H9 (cell line): ENCODE results near the gene CRYBG2. TPM values are rescaled to one million over a fixed set of nuclear protein-coding genes. Genes with fewer than 3 reads are reported as not detected.

ENCODE experiments used
- DNase-seq: peaks from one replicate; pipeline ENCODE4 v3.0.0-alpha.2; 2017
- H2AFZ ChIP-seq: one replicate; pipeline ENCODE4 v1.6.1; 2013; ENCODE audit warnings: mild to moderate bottlenecking, low read length, control low read depth, moderate library complexity
- H2AK5ac ChIP-seq: 2 replicates; pipeline ENCODE4 v1.6.1; 2013; ENCODE audit warnings: low read length, control low read depth, mixed read lengths; ENCODE audit not compliant: insufficient read length
- H2BK120ac ChIP-seq: one replicate; pipeline ENCODE4 v1.6.1; 2013; ENCODE audit warnings: low read depth, mild to moderate bottlenecking, low read length, control low read depth, inconsistent platforms; ENCODE audit not compliant: poor library complexity, severe bottlenecking
- H2BK12ac ChIP-seq: 2 replicates; pipeline ENCODE4 v1.6.1; 2013; ENCODE audit warnings: low read length, control low read depth, mixed read lengths, low read depth; ENCODE audit not compliant: insufficient read length
- H2BK15ac ChIP-seq: 2 replicates; pipeline ENCODE4 v1.6.1; 2013; ENCODE audit warnings: low read depth, low read length, control low read depth
- H2BK20ac ChIP-seq: one replicate; pipeline ENCODE4 v1.6.1; 2013; ENCODE audit warnings: low read depth, mild to moderate bottlenecking, low read length, control low read depth, inconsistent platforms; ENCODE audit not compliant: poor library complexity, severe bottlenecking
- H2BK5ac ChIP-seq: 2 replicates; pipeline ENCODE4 v1.6.1; 2013; ENCODE audit warnings: low read length, control low read depth, mixed read lengths; ENCODE audit not compliant: insufficient read length
- H3K14ac ChIP-seq: 2 replicates; pipeline ENCODE4 v1.6.1; 2013; ENCODE audit warnings: low read length, control low read depth; ENCODE audit not compliant: insufficient read depth
- H3K18ac ChIP-seq: 2 replicates; pipeline ENCODE4 v1.6.1; 2013; ENCODE audit warnings: low read depth, mild to moderate bottlenecking, mixed read lengths, low read length, control low read depth; ENCODE audit not compliant: insufficient read length
- H3K23ac ChIP-seq: 2 replicates; pipeline ENCODE4 v1.6.1; 2013; ENCODE audit warnings: low read length, control low read depth, mixed read lengths, low read depth; ENCODE audit not compliant: insufficient read length
- H3K23me2 ChIP-seq: 2 replicates; pipeline ENCODE4 v1.6.1; 2013; ENCODE audit warnings: low read depth, mild to moderate bottlenecking, mixed read lengths, low read length, control low read depth; ENCODE audit not compliant: insufficient read length, poor library complexity, severe bottlenecking
- H3K27ac ChIP-seq: 2 replicates; pipeline ENCODE4 v1.5.1; 2013; ENCODE audit warnings: low read length, control low read depth, mixed read lengths, low read depth; ENCODE audit not compliant: insufficient read length
- H3K27me3 ChIP-seq: 2 replicates; pipeline ENCODE4 v1.6.1; 2013; ENCODE audit warnings: low read length, control low read depth, inconsistent platforms; ENCODE audit not compliant: insufficient read depth
- H3K4ac ChIP-seq: 2 replicates; pipeline ENCODE4 v1.6.1; 2013; ENCODE audit warnings: low read depth, mild to moderate bottlenecking, control low read depth, inconsistent platforms, low read length, moderate library complexity
- H3K4me1 ChIP-seq: 2 replicates; pipeline ENCODE4 v1.6.1; 2013; ENCODE audit warnings: low read length, control low read depth, inconsistent platforms; ENCODE audit not compliant: insufficient read depth
- H3K4me2 ChIP-seq: 2 replicates; pipeline ENCODE4 v1.6.1; 2013; ENCODE audit warnings: low read length, control low read depth, mixed read lengths; ENCODE audit not compliant: insufficient read length, insufficient read depth
- H3K56ac ChIP-seq: 2 replicates; pipeline ENCODE4 v1.6.1; 2013; ENCODE audit warnings: low read depth, mild to moderate bottlenecking, mixed read lengths, low read length, control low read depth; ENCODE audit not compliant: insufficient read length
- H3K79me1 ChIP-seq: 2 replicates; pipeline ENCODE4 v1.6.1; 2013; ENCODE audit warnings: low read depth, mild to moderate bottlenecking, moderate library complexity, low read length, control low read depth, inconsistent platforms; ENCODE audit not compliant: insufficient read depth, poor library complexity, severe bottlenecking
- H3K79me2 ChIP-seq: 2 replicates; pipeline ENCODE4 v1.6.1; 2013; ENCODE audit warnings: low read length, control low read depth, inconsistent platforms; ENCODE audit not compliant: insufficient read depth
- H3K9ac ChIP-seq: 2 replicates; pipeline ENCODE4 v1.6.1; 2013; ENCODE audit warnings: low read length, control low read depth, mixed read lengths; ENCODE audit not compliant: insufficient read length; ENCODE audit errors: extremely low read depth
- H3K9me3 ChIP-seq: one replicate; pipeline ENCODE4 v1.6.1; 2013; ENCODE audit warnings: low read depth, low read length, inconsistent platforms; ENCODE audit not compliant: control insufficient read depth
- H3T11ph ChIP-seq: one replicate; pipeline ENCODE4 v1.6.1; 2013; ENCODE audit warnings: mild to moderate bottlenecking, low read length, control low read depth, inconsistent platforms
- H4K20me1 ChIP-seq: one replicate; pipeline ENCODE4 v1.6.1; 2013; ENCODE audit not compliant: control insufficient read depth, insufficient read length, insufficient read depth
- H4K5ac ChIP-seq: 2 replicates; pipeline ENCODE4 v1.6.1; 2013; ENCODE audit warnings: low read depth, mild to moderate bottlenecking, mixed read lengths, low read length, control low read depth; ENCODE audit not compliant: insufficient read length
- H4K8ac ChIP-seq: replicated peaks from 2 replicates; pipeline ENCODE4 v1.6.1; 2013; ENCODE audit warnings: low read length, control low read depth, mixed read lengths, low read depth; ENCODE audit not compliant: insufficient read length
- H4K91ac ChIP-seq: 2 replicates; pipeline ENCODE4 v1.6.1; 2013; ENCODE audit warnings: low read depth, mild to moderate bottlenecking, moderate library complexity, mixed read lengths, low read length, control low read depth; ENCODE audit not compliant: insufficient read length
- H3K27ac Mint-ChIP-seq, 3 experiments: 2 replicates in 2 of 3; 3 replicates in 1 of 3; pipeline ENCODE4 v1.8.0; 2020 to 2021; ENCODE audit warnings: mixed read lengths in 3 of 3, mild to moderate bottlenecking in 1 of 3, moderate library complexity in 1 of 3
- H3K27me3 Mint-ChIP-seq: 2 replicates; pipeline ENCODE4 v1.8.0; 2021; ENCODE audit warnings: low read depth, mild to moderate bottlenecking, moderate library complexity, mixed read lengths
- H3K36me3 Mint-ChIP-seq, 3 experiments: 2 replicates in 2 of 3; 3 replicates in 1 of 3; pipeline ENCODE4 v1.8.0; 2020 to 2021; ENCODE audit warnings: low read depth in 3 of 3, mixed read lengths in 3 of 3; ENCODE audit not compliant: insufficient read depth in 1 of 3
- H3K4me1 Mint-ChIP-seq, 2 experiments: 2 replicates each; pipeline ENCODE4 v1.8.0; 2020; ENCODE audit warnings: mixed read lengths in 2 of 2
- H3K4me3 Mint-ChIP-seq, 2 experiments: 2 replicates in 1 of 2; 3 replicates in 1 of 2; pipeline ENCODE4 v1.8.0; 2020 to 2021; ENCODE audit warnings: mild to moderate bottlenecking in 2 of 2, mixed read lengths in 2 of 2, moderate library complexity in 1 of 2
- H3K9me3 Mint-ChIP-seq, 2 experiments: 2 replicates in 1 of 2; 3 replicates in 1 of 2; pipeline ENCODE4 v1.8.0; 2020; ENCODE audit warnings: mild to moderate bottlenecking in 2 of 2, mixed read lengths in 2 of 2, moderate library complexity in 1 of 2
- WGBS: extraction: QIAGEN DNeasy Blood & Tissue Kit; methylation state at CpG from one replicate; pipeline ENCODE4 v1.1.7; 2013; ENCODE audit warnings: missing lambda C conversion rate, low lambda C conversion rate, mixed read lengths; ENCODE audit not compliant: insufficient read length; ENCODE audit errors: extremely low coverage; 5-methylcytosine and 5-hydroxymethylcytosine counted together
- total RNA-seq: library from RNA; stranded (reverse); gene quantifications from 2 replicates; pipeline ENCODE4 v1.2.1, GENCODE V29; 2021
- TF ChIP-seq, protein P1 (sequence below): fragments of 200-600 bp; sonication (generic); conservative IDR thresholded peaks from 3 replicates; pipeline ENCODE4 v1.8.0; 2021; ENCODE audit warnings: antibody characterized with exemption, mild to moderate bottlenecking

Gene CRYBG2
- total RNA-seq, 1 experiment from 2014 or later = 12.8 TPM

DNA sequence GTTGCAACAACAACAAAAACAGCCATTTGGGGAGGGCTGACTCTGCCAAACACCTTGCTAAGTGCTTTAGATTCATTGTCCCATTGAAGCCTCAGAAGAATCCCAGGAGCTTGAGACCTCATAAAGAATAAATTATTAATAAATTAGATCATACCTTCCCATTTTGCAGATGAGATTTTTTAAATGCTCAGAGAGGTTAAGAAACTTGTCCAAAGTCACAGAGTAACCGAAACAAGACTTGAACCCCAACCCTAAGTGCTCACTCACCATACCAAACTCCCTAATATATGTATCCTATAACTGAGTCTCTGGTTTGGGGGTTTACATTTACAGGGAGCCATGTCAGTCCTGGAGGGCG lies 3.6 kb downstream of the CRYBG2 start:
- Histone ChIP-seq H3K9ac (no peak overlapping the region), H3K14ac (no peak overlapping the region), H2BK15ac (no peak overlapping the region), H3K27ac (no peak overlapping the region), H2BK12ac (no peak overlapping the region), H3T11ph (no peak overlapping the region), H3K18ac (no peak overlapping the region), H3K27me3 (no peaks in the 10 kb centered on the region), H2AK5ac (no peak overlapping the region), H2BK120ac (no peak overlapping the region), H3K9me3 (no peaks in the 10 kb centered on the region), H3K79me2 (no peaks in the 10 kb centered on the region), H3K4me2 (no peak overlapping the region), H4K8ac (no peak overlapping the region), H2BK5ac (no peak overlapping the region), H3K23ac (no peak overlapping the region), H4K5ac (no peak overlapping the region), H3K56ac (no peak overlapping the region), H2BK20ac (no peak overlapping the region), H3K23me2 (no peaks in the 10 kb centered on the region), H3K79me1 (no peaks in the 10 kb centered on the region), H4K91ac (no peak overlapping the region), H4K20me1 (no peaks in the 10 kb centered on the region), H3K4ac (no peak overlapping the region), H2AFZ (no peak overlapping the region), H3K4me1 (peaks cover 3% of the 10 kb centered on the region; the same call in 1 of the 2 replicates)
- Mint-ChIP-seq H3K27me3 (no peaks in the 10 kb centered on the region), H3K4me1 (peaks cover 27 to 31% of the 10 kb centered on the region in 2 experiments), H3K36me3 (no peaks in the 10 kb centered on the region; a peak in 1 of 7 replicates), H3K9me3 (no peaks in the 10 kb centered on the region), H3K27ac (peak overlapping the region in 1 of 3 experiments; percentile 32; a peak in 2 of 7 replicates), H3K4me3 (no peak overlapping the region)
- no peak for DNase-seq
- no CpG with 5 or more reads among the region's 2 CpGs for WGBS
- TF ChIP-seq, protein P1, sequence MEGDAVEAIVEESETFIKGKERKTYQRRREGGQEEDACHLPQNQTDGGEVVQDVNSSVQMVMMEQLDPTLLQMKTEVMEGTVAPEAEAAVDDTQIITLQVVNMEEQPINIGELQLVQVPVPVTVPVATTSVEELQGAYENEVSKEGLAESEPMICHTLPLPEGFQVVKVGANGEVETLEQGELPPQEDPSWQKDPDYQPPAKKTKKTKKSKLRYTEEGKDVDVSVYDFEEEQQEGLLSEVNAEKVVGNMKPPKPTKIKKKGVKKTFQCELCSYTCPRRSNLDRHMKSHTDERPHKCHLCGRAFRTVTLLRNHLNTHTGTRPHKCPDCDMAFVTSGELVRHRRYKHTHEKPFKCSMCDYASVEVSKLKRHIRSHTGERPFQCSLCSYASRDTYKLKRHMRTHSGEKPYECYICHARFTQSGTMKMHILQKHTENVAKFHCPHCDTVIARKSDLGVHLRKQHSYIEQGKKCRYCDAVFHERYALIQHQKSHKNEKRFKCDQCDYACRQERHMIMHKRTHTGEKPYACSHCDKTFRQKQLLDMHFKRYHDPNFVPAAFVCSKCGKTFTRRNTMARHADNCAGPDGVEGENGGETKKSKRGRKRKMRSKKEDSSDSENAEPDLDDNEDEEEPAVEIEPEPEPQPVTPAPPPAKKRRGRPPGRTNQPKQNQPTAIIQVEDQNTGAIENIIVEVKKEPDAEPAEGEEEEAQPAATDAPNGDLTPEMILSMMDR = no peak
